Smooth muscle cell (in vitro differentiated cells): ENCODE data around the gene RYK. TPM values are rescaled to one million over a fixed set of nuclear protein-coding genes. Genes with fewer than 3 reads are reported as not detected.
"Not testable (repeated sequence)": the region's sequence is repeated elsewhere in the genome, so short reads cannot be mapped to it uniquely, and the experiment has no call there.

ENCODE experiments used
- DNase-seq: peaks from one replicate; lab custom pipeline; 2025; ENCODE audit not compliant: unreplicated experiment; lab: John Stamatoyannopoulos, UW
- H2AFZ ChIP-seq: fragments of 200-600 bp; sonication (generic); 2 replicates; pipeline ENCODE4 v1.6.0; 2016; ENCODE audit warnings: antibody characterized with exemption, low read depth, mild to moderate bottlenecking
- H3F3A ChIP-seq: fragments of 200-600 bp; sonication (generic); 2 replicates; pipeline ENCODE4 v1.6.0; 2017; ENCODE audit warnings: antibody characterized with exemption, low read depth
- H3K27ac ChIP-seq: fragments of 200-600 bp; sonication (generic); 2 replicates; pipeline ENCODE4 v1.5.1; 2016; ENCODE audit warnings: low read depth, mild to moderate bottlenecking
- H3K27me3 ChIP-seq: fragments of 200-600 bp; sonication (generic); 2 replicates; pipeline ENCODE4 v1.6.1; 2016; ENCODE audit warnings: low read depth, mild to moderate bottlenecking
- H3K36me3 ChIP-seq: fragments of 200-600 bp; sonication (generic); 2 replicates; pipeline ENCODE4 v1.5.1; 2016; ENCODE audit warnings: low read depth
- H3K4me1 ChIP-seq: fragments of 200-600 bp; sonication (generic); 2 replicates; pipeline ENCODE4 v1.5.1; 2016; ENCODE audit warnings: low read depth
- H3K4me2 ChIP-seq: fragments of 200-600 bp; sonication (generic); 2 replicates; pipeline ENCODE4 v1.6.0; 2016; ENCODE audit warnings: mild to moderate bottlenecking
- H3K4me3 ChIP-seq: fragments of 200-600 bp; sonication (generic); 2 replicates; pipeline ENCODE4 v1.5.1; 2016; ENCODE audit warnings: mild to moderate bottlenecking
- H3K79me2 ChIP-seq: fragments of 200-600 bp; sonication (generic); 2 replicates; pipeline ENCODE4 v1.6.0; 2016; ENCODE audit warnings: low read depth, mild to moderate bottlenecking
- H3K9ac ChIP-seq: fragments of 200-600 bp; sonication (generic); 2 replicates; pipeline ENCODE4 v1.6.0; 2016; ENCODE audit warnings: low read depth
- H3K9me3 ChIP-seq: fragments of 200-600 bp; sonication (generic); replicated peaks from 2 replicates; pipeline ENCODE4 v1.5.1; 2016; ENCODE audit warnings: low read depth
- H4K20me1 ChIP-seq: fragments of 200-600 bp; sonication (generic); 2 replicates; pipeline ENCODE4 v1.6.0; 2016; ENCODE audit warnings: low read depth
- WGBS: methylation state at CpG from one replicate; pipeline ENCODE4 v1.1.7; 2016; ENCODE audit warnings: low lambda C conversion rate; 5-methylcytosine and 5-hydroxymethylcytosine counted together
- polyA plus RNA-seq: library from polyadenylated mRNA; unstranded; fragments of >200 nt; fragmentation: Nextera tagmentation; extraction: Ambion mirVana; gene quantifications from 2 replicates; pipeline ENCODE4 v1.2.1, GENCODE V29; 2016
- total RNA-seq: library from RNA; depleted of rRNA; stranded (reverse); fragments of >200 nt; gene quantifications from 2 replicates; pipeline ENCODE4 v1.2.3, GENCODE V29; 2014
- TF ChIP-seq, protein P1 (sequence below): fragments of 200-600 bp; sonication (generic); IDR thresholded peaks from 2 replicates; pipeline ENCODE4 v1.5.1; 2017; ENCODE audit warnings: borderline replicate concordance, mild to moderate bottlenecking, antibody characterized with exemption; ENCODE audit not compliant: insufficient read depth, poor library complexity, severe bottlenecking

RYK gene
- total and polyA plus RNA-seq, 2 experiments from 2014 or later: 35.8 to 65.0 TPM

DNA sequence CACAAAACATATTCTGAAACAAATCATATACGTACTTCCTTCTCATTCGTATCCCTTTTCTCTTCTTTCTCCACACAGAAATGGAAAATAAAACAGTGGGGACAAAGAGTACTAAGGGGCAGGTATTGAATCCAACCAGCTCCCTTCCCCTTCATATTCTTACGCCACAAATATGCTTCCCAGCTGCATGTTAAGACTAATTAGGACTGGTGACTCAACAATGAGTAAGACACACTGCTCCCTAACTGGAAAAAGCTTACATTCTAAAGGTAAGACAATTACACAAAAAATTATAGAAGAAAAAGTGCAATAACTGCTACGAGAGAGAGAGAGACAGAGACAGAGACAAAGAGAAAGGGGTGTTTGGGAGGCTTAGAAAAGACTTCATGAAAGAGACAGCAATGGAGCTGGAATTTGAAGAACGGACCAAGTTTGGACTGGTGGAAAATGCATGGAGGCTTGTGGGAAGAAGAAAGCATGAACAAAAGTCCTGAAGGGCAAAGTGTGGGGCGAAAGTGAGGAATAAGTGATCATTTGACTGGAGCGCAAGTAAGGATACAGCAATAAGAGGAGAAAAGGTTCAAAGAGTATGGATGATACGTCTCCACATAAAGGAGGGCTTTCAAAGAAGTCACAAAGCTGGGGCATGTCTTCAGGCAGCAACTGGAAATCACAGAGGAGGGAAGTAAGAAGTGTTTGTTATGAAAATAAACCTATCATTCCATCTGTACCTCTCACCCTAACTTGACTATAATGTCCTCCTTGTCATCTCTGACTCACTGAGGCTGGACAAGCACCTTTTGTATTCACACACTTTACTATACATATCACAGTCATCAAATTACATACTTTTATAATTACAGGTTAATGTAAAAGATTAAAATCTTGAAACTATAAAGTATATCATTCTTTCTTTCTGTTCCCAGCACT lies 49.2 kb downstream of the RYK start:
- DNase-seq: no peak
- Histone ChIP-seq H3K4me3 (no peak overlapping the region), H3K4me1 (peaks cover under 1% of the 10 kb centered on the region)

DNA sequence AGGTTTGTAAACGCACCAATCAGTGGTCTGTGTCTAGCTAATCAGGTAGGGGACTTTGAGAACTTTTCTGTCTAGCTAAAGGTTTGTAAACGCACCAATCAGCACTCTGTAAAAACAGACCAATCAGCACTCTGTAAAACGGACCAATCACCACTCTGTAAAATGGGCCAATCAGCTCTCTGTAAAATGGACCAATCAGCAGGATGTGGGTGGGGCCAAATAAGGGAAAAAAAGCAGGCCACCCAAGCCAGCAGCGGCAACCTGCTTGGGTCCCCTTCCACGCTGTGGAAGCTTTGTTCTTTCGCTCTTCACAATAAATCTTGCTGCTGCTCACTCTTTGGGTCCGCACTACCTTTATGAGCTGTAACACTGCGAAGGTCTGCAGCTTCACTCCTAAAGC lies 50.8 kb downstream of the RYK start:
- H3K4me1 ChIP-seq, H3F3A ChIP-seq, H3K9ac ChIP-seq, H4K20me1 ChIP-seq, H3K4me3 ChIP-seq, DNase-seq, H3K4me2 ChIP-seq, H3K9me3 ChIP-seq, H3K79me2 ChIP-seq, H2AFZ ChIP-seq, H3K36me3 ChIP-seq, H3K27me3 ChIP-seq, H3K27ac ChIP-seq: not testable (repeated sequence)
- 87% methylated on average over 8 of the region's 8 CpGs for WGBS

More for the DNA sequence above, 49.2 kb downstream of the RYK start:
- Histone ChIP-seq H3K36me3 (no peaks in the 10 kb centered on the region), H3F3A (peaks cover 4% of the 10 kb centered on the region), H3K4me2 (peak overlapping the region; percentile 67), H2AFZ (no peak overlapping the region), H3K27ac (peak overlapping the region; percentile 95), H3K79me2 (no peaks in the 10 kb centered on the region), H4K20me1 (peaks cover 13% of the 10 kb centered on the region), H3K9me3 (no peaks in the 10 kb centered on the region), H3K27me3 (no peaks in the 10 kb centered on the region), H3K9ac (peak overlapping the region; percentile 82)
- 71% methylated on average over 8 of the region's 8 CpGs for WGBS
- TF ChIP-seq, protein P1, sequence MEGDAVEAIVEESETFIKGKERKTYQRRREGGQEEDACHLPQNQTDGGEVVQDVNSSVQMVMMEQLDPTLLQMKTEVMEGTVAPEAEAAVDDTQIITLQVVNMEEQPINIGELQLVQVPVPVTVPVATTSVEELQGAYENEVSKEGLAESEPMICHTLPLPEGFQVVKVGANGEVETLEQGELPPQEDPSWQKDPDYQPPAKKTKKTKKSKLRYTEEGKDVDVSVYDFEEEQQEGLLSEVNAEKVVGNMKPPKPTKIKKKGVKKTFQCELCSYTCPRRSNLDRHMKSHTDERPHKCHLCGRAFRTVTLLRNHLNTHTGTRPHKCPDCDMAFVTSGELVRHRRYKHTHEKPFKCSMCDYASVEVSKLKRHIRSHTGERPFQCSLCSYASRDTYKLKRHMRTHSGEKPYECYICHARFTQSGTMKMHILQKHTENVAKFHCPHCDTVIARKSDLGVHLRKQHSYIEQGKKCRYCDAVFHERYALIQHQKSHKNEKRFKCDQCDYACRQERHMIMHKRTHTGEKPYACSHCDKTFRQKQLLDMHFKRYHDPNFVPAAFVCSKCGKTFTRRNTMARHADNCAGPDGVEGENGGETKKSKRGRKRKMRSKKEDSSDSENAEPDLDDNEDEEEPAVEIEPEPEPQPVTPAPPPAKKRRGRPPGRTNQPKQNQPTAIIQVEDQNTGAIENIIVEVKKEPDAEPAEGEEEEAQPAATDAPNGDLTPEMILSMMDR: no peak

DNA sequence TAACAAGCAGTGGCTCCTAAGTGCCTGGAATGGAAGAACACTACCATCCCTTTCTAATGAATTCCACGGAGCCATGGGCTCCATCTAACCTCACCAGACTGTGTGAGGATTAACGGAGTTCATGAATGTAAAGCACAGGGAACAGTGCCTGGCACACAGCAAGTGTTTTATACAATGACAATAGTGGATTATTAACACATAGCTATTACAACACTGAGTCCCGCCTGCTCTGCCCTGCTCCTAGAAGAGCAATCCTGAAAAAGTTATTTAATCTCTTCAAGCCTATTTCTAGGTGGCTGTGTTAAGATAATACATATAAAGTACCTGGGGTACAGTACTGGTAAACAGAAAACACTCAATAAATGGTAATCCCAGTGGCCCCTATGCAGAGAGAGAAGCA lies 51.4 kb downstream of the RYK start:
- Histone ChIP-seq H3K79me2 (no peaks in the 10 kb centered on the region), H3K9ac (no peak overlapping the region), H3K9me3 (no peaks in the 10 kb centered on the region), H3K4me2 (no peak overlapping the region), H3K4me3 (no peak overlapping the region), H3K36me3 (no peaks in the 10 kb centered on the region), H4K20me1 (peaks cover 10% of the 10 kb centered on the region), H3K4me1 (no peaks in the 10 kb centered on the region), H3K27me3 (no peaks in the 10 kb centered on the region), H3F3A (peaks cover 4% of the 10 kb centered on the region), H2AFZ (no peak overlapping the region), H3K27ac (no peak overlapping the region)
- no peak for DNase-seq
- WGBS: 70% methylated on average over 3 of the region's 3 CpGs
- TF ChIP-seq, protein P1: no peak

DNA sequence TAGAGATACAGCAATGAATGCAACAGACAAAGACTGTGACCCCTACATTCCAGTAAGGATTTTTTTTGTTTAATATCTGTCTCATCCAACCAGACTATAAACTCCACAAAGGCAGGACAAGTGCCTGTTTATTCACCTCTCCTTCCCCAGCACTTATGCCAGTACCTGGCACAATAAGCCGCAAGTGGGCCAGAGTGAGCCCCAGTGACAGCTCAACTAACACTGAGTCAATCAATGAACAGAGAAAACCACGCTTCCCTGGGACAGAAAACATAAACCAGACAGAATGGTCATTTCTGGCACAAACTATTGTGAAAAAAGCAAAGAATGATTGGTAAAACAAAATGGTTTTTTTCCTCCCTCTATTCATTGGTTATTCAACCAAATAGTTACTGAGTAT lies 52.2 kb downstream of the RYK start:
- TF ChIP-seq, protein P1: no peak

More for the DNA sequence above, 52.2 kb downstream of the RYK start:
- H3K9ac ChIP-seq: no peak overlapping the region
- H4K20me1 ChIP-seq: peaks cover 10% of the 10 kb centered on the region
- H3K27ac ChIP-seq: peak overlapping the region; percentile 13
- no peaks in the 10 kb centered on the region for H3K9me3 ChIP-seq
- no peak overlapping the region for H3K4me3 ChIP-seq
- no peak overlapping the region for H2AFZ ChIP-seq
- H3K79me2 ChIP-seq: no peaks in the 10 kb centered on the region
- no peaks in the 10 kb centered on the region for H3K27me3 ChIP-seq
- no peaks in the 10 kb centered on the region for H3K36me3 ChIP-seq
- H3K4me2 ChIP-seq: no peak overlapping the region
- peaks cover 4% of the 10 kb centered on the region for H3F3A ChIP-seq
- no peak for DNase-seq
- no peaks in the 10 kb centered on the region for H3K4me1 ChIP-seq
- WGBS: 96% methylated on average over 2 of the region's 2 CpGs
